ENCODE results near the gene SEPHS2.
"Not testable (repeated sequence)": the region's sequence is repeated elsewhere in the genome, so short reads cannot be mapped to it uniquely, and the experiment has no call there.

Gene SEPHS2

GRCh38 chr16:30470170-30470512 is 24.5 kb upstream of the SEPHS2 start:
- no peak overlapping the region for H3K4me3 ChIP-seq (ENCODE audit: control insufficient read depth, low read depth, low read length)
- TF ChIP-seq, protein P1, sequence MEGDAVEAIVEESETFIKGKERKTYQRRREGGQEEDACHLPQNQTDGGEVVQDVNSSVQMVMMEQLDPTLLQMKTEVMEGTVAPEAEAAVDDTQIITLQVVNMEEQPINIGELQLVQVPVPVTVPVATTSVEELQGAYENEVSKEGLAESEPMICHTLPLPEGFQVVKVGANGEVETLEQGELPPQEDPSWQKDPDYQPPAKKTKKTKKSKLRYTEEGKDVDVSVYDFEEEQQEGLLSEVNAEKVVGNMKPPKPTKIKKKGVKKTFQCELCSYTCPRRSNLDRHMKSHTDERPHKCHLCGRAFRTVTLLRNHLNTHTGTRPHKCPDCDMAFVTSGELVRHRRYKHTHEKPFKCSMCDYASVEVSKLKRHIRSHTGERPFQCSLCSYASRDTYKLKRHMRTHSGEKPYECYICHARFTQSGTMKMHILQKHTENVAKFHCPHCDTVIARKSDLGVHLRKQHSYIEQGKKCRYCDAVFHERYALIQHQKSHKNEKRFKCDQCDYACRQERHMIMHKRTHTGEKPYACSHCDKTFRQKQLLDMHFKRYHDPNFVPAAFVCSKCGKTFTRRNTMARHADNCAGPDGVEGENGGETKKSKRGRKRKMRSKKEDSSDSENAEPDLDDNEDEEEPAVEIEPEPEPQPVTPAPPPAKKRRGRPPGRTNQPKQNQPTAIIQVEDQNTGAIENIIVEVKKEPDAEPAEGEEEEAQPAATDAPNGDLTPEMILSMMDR (conservative IDR thresholded peaks at IDR 0.05; ENCODE audit: control insufficient read depth, insufficient read depth, low read depth, low read length): no peak
- DNase-seq (ENCODE audit: low read depth): no peak

DNA sequence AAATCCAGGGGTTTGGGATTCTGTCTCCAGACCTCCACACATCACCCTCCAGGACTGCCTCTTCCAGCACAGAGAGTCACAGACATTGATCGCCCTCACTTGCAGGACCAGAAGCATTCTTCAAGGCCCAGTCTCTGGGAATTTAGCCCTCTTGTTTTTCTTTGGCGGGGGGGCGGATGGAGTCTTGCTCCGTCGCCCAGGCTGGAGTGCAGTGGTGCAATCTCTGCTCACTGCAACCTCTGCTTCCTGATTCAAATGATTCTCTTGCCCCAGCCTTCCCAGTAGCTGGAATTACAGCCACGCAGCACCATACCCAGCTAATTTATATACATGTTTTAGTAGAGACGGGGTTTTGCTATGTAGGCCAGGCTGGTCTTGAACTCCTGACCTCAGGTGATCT is 18.4 kb upstream of the SEPHS2 start:
- TF ChIP-seq, protein P1 (conservative IDR thresholded peaks at IDR 0.05; ENCODE audit: control insufficient read depth, insufficient read depth, low read depth, low read length): no peak
- no peak overlapping the region for H3K4me3 ChIP-seq (ENCODE audit: control insufficient read depth, low read depth, low read length)
- DNase-seq (ENCODE audit: low read depth): no peak

DNA sequence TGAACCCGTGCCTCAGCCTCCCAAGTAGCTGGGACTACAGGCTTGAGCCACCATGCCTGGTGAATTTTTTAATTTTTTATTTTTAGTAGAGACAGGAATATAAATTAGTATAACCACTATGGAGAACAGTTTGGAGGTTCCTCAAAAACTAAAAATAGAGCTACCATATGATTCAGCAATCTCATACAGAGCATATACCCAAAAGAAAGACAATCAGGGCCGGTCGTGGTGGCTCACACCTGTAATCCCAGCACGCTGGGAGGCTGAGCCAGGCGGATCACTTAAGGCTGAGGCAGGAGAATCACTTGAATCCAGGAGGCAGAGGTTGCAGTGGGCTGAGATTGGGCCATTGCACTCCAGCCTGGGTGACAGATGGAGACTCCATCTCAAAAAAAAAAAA is 15.8 kb upstream of the SEPHS2 start:
- DNase-seq (ENCODE audit: low read depth); H3K4me3 ChIP-seq (ENCODE audit: control insufficient read depth, low read depth, low read length): not testable (repeated sequence)

DNA sequence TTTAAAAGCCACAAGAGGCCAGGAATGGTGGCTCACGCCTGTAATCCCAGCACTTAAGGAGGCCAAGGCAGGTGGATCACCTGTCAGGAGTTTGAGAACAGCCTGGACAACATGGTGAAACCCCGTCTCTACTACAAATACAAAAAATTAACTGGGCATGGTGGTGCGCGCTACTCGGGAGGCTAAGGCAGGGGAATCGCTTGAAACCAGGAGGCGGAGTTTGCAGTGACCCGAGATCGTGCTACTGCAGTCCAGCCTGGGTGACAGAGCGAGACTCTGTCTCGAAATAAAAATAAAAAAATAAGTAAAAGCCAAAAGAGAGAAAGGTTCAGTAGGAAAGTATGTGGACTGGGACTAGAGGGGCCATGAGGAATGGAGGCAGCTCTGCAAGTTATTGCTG is 13.8 kb upstream of the SEPHS2 start:
- TF ChIP-seq, protein P1 (conservative IDR thresholded peaks at IDR 0.05; ENCODE audit: control insufficient read depth, insufficient read depth, low read depth, low read length): no peak
- H3K4me3 ChIP-seq (ENCODE audit: control insufficient read depth, low read depth, low read length): no peak overlapping the region
- no peak for DNase-seq (ENCODE audit: low read depth)

DNA sequence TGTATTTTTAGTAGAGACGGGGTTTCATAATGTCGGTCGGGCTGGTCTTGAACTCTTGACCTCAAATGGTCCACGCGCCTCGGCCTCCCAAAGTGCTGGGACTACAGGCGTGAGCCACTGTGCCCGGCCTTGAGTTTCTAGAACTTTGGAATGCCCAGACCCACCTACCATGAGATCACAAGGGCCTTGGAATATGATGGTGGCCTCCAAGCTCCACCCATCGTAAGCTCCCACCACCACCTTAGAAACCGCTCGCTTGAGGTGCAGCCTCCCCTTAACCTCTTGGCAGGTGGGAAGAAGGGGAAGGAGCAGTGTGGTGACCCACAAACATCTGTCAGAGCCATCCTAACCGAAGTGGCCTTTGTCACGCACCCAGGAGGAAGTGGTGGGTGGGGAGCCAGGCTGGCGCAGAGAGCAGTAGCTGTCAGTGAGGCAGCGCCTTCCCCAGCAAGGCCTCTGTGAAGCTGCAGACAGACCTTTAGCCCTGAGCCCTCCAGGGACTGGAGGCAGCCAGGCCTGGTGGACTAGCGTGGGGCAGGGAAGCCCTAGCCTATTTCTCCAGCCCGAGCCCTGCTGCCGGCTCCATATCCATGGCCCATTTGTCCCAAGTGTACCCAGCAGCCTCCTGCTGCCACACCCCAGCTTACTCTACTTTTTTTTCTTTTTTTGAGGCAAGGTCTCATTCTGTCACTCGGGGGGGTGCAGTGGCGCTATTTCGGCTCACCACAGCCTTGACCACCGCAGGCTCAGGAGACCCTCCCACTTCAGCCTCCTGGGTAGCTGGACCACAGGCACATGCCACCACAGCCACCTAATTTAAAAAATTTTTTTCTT is 13.1 kb upstream of the SEPHS2 start:
- no peak overlapping the region for H3K4me3 ChIP-seq (ENCODE audit: control insufficient read depth, low read depth, low read length)
- DNase-seq (ENCODE audit: low read depth): no peak
- TF ChIP-seq, protein P1 (conservative IDR thresholded peaks at IDR 0.05; ENCODE audit: control insufficient read depth, insufficient read depth, low read depth, low read length): no peak

- TF ChIP-seq, protein P1 (conservative IDR thresholded peaks at IDR 0.05; ENCODE audit: control insufficient read depth, insufficient read depth, low read depth, low read length): no peak
- H3K4me3 ChIP-seq (ENCODE audit: control insufficient read depth, low read depth, low read length): no peak overlapping the region
- DNase-seq (ENCODE audit: low read depth): no peak
Measured at GRCh38 chr16:30457743-30458560, 12.3 kb upstream of the SEPHS2 start.

- TF ChIP-seq, protein P1 (conservative IDR thresholded peaks at IDR 0.05; ENCODE audit: control insufficient read depth, insufficient read depth, low read depth, low read length): no peak
- DNase-seq (ENCODE audit: low read depth): no peak
- H3K4me3 ChIP-seq (ENCODE audit: control insufficient read depth, low read depth, low read length): no peak overlapping the region
Measured at GRCh38 chr16:30457256-30457655, 11.6 kb upstream of the SEPHS2 start.
